HG02610 (cell line): ENCODE data around the gene PBX3.

Experiments used
- ATAC-seq: cut with Tn5 transposase; IDR thresholded peaks from one replicate; pipeline ENCODE4 v1.9.1; 2021; ENCODE audit warnings: mild to moderate bottlenecking, moderate library complexity; ENCODE audit not compliant: unreplicated experiment

The PBX3 gene

DNA sequence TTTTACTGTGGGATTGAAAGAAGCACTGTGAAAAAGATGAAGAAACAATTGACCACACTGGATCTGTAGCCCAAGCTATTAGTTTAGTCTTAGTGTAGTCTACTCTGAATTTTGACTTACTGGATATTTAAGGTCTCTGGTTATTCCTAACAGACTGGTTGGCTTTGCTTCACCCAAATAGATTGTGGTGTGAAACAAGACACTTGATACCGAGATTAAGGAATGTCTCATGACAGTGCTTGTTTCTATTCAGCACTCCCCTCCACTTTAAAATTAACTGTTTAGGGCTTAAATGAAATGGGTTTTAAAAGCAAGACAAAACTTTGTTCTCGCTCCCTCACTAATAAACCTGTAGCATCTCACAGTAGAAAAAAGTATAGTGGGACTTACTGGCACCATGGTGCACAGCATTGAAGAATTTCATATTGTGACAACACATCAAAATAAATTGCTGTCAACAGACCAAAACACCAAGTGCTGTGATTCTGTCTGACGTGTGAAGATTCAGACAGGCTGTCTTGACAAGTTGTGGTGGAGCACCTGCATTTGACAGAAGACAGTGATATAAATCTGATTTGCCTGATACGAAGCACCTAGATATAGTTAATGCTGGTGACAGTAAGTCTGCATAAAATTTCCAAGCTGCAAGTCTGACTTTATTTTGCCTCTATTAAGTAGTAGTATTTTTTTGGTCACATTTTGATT, 73.1 kb downstream of the PBX3 start:
- no peak for ATAC-seq

DNA sequence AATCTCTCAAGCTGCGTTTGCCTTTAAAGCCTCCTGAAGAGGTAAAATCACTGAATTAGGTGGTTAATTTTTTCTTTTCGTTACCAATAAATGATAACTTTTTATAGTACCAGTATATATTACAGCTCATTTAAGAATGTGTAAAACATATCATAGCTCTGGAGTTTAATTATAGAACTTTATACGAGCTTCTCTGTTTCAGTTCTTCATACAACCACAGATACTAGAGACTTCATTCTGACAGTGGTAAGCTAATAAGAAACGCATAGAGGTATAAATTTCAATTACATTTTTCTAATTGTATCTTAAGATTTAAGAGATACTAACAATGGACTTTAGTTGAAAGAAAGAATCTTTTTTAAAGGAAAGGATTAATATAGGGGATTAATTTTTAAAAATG, 73.9 kb downstream of the PBX3 start:
- peak; percentile 41 for ATAC-seq

DNA sequence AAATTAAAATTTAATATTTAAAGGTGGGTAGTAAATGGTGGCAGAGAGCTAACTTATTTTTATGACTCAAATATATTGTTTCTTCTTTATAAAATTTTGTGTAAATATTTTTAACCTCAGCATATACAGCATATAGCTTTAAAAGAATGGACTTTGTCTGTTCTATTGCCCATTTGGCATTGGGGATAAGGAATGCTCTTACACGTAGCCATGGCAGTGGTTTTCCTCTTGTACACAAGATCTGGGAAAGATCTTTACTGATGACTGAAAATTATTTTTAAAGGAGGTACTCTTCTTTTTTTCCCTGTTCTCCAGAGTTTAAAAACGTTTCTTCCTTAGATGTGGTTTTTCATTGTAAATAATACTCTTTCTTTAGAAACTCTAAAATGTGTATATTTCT, 75.0 kb downstream of the PBX3 start:
- no peak for ATAC-seq

DNA sequence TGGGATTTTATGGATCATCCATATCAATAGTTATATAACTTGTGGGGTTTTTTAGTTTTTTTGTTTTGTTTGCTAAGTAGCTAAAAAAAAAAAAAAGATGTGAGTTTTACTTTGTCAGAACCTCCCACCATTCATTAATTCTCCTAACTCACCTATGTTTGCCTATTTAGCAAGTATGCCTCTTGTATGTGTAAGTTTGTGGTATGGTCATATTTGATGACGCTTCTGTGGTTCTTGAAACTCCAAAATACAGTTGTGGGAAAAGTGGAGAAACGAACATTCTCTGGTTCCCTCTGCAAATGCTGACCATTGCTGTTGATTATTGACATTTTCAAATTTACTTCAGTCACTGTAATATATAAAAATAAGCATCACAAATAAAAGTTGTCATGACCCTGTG, 75.7 kb downstream of the PBX3 start:
- ATAC-seq: no peak

DNA sequence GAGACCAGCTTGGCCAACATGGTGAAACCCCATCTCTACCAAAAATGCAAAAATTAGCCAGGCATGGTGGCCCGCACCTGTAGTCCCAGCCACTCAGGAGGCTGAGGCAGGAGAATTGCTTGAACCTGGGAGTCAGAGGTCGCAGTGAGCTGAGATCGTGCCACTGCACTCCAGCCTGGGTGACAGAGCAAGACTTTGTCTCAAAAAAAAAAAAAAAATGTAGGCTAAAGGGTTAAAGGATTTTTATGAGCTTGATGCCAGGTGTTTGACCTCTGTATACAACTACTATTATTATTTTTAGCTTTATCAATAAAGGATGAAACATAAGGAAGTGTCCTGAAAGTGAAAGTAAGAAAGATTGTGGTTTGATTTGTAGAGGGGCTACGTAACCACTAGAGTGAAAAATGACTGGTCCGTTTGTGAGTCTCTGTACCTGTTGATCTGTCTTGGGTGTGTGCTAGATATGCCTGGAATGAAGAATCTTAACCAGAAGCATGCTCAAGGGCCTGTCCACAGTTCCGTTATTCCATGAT, 76.8 kb downstream of the PBX3 start:
- peak; percentile 79 for ATAC-seq

DNA sequence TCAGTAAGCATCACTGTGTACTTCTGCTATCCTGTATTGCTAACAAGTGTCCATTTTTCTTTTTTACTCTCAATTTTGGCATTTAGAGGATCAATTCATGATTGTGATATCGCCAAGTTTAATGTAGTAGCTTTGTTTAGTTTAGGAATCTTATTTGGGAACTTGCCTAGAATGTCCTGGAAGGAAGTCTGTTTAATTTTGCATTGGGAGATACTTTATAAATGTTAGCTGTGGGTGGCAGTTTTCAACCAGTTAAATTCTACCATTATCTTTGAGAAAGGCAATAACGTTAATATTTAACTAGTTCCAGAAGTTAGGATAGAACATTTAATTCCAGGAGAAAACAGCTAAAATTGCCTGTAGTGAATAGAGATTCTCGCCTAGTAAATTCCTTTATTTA, 78.6 kb downstream of the PBX3 start:
- no peak for ATAC-seq

DNA sequence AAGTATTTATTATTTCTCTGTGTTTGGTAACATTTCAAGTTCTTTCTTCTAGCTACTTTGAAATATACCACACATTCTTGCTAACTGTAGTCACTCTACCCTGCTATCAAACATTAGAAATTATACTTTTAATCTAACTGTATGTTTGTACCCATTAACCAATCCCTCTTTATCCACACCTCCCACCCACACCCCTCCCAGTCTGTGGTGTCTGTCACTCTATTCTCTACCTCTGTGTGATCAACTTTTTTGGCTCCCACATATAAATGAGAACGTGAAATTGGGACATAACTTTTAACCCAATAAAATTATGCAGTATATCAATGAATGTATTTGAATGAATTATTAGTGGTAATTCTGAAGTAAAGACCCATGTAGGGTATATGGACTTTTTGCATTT, 79.7 kb downstream of the PBX3 start:
- no peak for ATAC-seq

DNA sequence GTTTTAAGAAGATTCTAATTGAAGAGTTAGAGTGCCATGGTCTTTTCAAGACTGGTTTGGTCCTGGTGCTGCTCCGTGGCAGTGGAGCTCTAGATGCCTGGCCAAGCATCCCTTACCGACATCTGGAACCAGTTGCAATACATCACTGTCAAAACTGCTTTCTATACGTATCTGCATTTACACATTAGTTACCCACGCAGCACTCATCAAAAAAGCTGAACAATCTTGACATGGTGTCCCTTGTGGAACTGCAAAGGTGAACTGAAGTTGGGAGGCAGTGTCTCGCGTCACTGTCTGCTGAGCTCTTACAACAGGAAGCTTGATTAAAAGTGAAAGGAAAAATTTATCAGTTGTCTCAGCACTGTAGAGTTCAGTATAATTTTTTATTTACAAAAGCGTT, 82.6 kb downstream of the PBX3 start:
- ATAC-seq: peak; percentile 72

DNA sequence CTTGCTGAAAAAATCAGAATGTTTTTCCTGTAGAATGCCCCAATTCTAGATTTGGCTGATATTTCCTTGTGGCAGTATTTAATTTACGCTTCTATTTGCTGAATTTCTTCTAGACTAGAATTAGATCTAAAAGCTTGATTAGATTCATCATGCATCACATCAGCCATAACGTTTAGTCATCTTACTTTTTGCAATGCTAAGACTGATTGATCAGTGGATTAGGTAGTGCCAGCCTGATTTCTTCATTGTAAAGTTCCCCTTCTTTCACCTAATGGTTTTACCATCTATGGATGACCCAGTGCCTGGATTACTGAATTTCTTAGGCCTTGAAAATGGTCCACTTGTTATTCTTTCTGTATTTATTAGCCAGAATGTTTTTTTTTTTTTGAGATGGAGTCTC, 83.9 kb downstream of the PBX3 start:
- no peak for ATAC-seq

DNA sequence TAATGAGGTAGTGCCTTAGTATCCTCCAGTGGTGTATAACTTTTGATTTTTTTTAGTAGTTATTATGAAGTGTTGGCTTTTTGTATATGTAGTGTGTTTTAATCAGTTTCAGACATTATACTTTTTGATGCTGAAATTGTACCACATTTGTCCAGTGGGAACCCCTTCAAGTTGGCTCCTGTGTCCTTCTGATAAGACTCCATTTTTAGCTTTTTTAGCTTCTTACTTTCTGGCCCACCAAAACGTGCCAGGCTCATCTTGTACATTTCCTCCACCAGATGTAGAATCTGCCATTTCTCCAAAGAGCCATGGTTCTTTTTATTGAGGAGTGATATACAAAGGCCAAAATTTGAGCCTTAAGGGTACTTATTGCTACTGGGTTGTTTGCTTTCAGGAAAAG, 84.4 kb downstream of the PBX3 start:
- ATAC-seq: no peak

DNA sequence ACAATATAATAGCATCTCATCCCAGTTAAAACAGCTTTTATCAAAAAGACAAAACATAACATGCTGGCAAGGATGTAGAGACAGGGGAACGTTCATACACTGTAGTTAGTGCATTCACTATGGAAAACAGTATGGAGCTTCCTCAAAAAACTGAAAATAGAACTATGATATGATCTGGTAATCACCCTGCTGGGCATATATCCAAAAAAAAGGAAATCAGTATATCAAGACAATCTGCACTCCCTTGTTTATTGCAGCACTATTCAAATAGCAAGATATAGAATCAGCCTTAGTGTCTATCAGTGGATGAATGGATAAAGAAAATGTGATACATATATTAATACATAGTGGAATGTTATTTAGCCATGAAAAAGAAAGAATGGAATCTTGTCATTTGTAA, 88.5 kb downstream of the PBX3 start:
- no peak for ATAC-seq

DNA sequence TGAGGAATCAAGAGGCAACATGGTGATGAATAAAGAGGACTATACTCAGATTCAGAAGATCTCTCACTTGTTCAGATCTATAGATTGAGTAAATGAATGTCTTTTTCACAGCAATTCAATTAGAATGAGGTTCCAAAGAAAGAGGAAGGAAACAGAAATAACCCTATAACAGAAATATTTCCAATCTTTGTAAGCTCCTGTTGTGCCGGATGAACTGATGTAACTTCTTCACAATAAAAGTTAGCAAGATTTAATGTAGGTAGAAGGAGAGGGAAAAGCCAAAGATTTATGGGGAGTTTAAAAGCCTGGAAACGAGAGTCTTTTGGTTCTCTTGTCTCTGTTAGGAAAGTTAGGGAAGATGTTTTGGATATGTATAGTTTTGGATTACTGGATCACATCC, 92.1 kb downstream of the PBX3 start:
- no peak for ATAC-seq

DNA sequence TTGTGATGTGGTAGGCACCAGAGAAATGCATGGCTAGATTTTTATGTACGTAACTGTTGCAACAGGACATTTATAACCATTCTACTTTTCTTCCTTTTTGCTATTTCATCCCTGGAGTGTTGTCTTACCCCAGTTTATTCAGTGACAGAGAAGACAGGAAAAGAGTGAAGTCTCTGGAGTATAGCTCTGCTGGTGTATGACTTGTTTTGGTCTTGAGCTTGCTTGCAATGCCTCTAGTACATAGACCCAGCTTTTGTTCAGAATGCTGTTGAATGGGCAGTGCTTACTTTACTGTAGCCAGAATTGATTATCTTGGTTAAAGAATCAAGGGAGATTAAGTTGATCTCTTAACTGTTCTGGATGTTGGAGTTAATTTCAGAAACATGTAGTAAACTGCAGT, 94.3 kb downstream of the PBX3 start:
- ATAC-seq: peak; percentile 41

DNA sequence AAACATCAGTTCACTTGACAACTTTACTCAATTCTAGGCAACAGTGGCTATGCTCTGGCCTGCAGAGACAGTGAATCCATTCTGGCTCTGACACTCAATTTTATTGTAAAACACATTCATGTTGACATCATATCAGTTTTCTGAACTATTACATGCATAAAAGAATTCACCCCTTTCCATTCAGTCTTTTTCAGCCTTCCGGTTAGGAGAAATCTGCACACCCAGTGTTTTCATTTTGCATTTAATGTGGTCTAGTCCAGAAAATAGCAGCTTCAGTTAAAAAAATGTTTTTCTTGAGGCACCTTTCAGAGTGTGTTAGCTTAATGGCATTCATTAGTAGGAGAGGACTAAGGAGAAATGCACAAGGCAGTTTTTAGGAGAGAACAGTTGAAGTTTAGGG, 95.1 kb downstream of the PBX3 start:
- no peak for ATAC-seq

DNA sequence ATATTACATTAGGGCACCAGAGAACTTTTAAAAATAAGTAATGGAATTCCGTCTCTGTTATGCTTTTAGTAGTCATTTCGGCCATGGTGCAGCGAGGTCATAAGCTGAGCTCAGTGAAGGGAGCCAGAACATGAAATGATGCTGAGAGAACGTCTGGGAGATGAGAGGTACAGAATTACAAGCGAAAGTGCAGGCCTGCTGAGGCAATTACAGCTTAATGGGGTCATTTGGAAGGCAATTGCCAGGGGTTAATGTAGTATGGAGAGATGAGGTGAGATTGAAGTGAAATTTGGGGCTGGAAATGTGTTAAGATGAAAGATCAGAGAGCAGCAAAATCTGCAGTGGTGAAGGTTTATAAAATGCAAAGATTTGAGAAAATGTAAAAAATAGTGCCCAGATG, 96.5 kb downstream of the PBX3 start:
- ATAC-seq: no peak

DNA sequence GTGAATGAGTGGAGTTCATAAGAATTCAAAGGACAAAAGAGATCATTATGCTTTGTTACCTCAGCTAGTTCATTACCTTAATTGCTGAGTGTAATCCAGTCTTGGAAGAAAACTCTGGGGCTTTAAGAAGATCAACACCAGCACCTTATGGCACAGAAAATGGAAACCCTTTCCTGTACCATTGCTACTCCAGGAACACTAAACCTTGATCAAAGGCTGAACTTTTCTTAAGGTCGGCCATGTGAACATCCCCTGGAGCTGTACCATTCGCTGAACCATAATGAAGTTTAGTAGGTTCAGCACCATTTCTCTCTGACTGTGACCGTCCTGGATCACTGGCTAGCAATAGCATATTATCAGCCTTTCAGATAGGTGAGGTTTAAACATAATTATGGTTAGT, 97.4 kb downstream of the PBX3 start:
- no peak for ATAC-seq

DNA sequence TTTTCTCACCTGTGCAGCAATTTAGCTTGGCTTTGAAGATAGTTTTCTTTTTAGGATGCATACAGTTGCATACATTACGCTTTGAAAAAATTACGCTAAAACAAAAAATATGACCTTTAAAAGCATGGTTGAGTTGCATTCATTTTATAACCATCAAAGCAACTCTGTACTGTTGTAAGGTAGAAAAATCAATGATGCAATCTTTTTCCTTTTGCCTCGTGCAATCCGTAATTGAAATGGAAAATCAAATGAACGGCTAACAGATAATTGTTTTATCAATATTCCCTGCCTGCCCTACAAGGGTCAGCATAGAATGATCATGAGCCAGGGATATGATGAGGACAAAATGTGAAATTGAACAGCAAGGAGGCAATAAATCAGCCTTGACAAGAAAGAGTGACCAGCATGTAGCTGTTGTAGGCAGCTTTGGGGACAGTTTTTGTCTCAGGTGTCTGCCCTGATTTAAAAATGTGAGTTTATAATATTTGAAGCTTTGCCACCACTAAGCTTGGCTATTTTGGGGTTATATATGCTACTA, 98.2 kb downstream of the PBX3 start:
- ATAC-seq: no peak

DNA sequence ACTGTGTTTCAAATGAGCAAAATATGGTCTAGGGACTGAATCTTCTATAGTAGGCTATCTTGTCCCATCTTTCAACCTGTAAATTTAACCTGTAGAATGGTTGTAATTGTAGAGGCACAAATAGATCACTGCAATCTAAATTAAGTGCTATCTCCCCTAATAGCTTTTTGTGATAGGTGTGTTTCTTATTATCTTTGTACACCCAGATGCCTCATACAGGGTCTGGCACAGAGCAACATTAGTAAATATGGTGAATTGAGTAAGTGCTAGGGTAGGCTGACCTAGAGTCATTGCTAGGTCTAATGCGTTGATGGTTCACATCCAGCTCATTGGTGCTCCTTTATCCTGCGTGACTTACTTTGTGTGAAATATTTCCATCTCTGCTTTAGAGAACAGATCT, 100.6 kb downstream of the PBX3 start:
- no peak for ATAC-seq

DNA sequence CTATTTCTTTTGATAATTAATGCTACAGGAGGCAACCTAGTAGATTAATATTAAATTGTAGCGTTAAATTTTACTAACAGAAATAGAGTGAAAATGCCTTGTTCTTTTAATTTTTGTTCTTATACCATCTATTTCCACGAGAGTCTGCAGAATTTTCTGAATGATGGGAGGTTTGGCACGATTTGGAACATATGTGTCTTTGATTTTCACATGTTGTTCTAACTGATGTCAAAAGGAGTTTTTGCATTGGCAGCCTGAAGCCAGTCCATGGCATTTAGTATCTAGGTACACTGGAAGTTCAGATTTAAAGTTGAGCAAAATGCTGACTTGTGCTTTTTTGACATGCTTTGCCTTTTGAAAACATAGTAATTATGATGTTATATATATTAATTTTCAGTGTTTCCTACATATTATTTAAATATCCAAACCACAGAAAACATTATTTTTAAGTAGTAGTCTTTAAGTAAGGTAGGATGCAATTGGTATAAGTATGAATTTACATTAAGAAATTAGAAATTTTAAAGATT, 103.0 kb downstream of the PBX3 start:
- no peak for ATAC-seq

DNA sequence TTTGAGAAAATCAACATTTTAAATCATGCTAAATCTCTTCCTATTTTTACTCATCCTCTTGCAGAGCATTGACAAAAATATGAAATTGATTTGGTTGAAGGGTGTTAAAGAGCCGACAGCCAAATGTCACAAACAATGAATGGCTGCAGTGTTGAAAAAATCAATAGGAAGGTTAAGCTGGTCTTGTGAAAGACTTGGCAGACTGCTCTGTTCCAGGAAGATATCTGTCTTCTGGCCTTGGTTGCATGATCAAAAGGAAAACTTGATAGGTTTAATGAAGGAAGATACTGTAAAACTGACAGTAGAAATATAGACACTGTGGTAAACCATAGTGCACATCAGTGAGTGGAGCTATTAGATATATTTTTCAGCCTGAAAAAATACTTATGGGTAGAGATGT, 103.6 kb downstream of the PBX3 start:
- no peak for ATAC-seq

DNA sequence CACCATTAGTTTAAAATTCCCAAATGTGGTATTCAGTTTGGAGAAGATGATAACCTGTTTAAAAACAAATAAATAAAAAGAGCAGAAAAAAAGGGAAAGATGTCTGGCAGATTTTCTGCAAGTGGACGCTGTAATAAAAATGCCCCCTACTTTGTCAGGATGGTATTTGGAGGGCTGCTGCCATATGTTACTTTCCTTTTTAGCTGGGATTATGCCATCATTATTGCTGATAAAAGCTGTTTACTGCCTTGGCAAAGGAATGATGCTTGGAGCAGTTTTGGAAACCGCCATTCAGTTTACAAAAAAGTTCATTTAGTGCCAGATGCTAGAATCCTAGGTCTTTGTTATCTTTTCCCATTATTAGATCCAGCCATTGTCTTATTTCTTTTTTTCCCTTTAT, 104.8 kb downstream of the PBX3 start:
- no peak for ATAC-seq

DNA sequence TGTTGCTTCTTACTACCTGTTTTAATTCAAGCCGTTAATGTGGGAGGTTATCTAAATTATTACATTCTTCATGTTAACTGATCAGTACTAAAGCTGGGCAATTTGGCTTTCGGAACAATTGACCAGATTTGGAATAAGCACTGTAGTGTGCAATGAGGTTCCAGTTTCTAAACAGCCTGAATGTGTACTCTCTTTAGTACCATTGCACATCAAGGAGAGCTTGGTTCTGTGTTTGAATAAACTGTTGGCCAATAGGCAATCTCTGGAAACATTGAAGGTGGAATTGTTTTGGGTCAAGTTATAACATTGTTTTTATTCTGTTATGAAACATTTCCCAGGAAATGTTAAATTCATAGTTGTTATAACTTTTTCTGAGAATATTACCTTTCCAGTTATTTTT, 105.2 kb downstream of the PBX3 start:
- no peak for ATAC-seq
